Activated CD8-positive, alpha-beta memory T cell treated with anti-CD3 and anti-CD28 coated beads for 4 hours (primary cell): Measurements from ENCODE around the gene MTLN.
"Not testable (repeated sequence)": the region's sequence is repeated elsewhere in the genome, so short reads cannot be mapped to it uniquely, and the experiment has no call there.

Source experiments
- DNase-seq, 2 donors: peaks; one replicate each; pipeline ENCODE4 v3.0.0-alpha.2; 2020; ENCODE audit warnings: low read depth in 2 of 2

Gene MTLN

DNA sequence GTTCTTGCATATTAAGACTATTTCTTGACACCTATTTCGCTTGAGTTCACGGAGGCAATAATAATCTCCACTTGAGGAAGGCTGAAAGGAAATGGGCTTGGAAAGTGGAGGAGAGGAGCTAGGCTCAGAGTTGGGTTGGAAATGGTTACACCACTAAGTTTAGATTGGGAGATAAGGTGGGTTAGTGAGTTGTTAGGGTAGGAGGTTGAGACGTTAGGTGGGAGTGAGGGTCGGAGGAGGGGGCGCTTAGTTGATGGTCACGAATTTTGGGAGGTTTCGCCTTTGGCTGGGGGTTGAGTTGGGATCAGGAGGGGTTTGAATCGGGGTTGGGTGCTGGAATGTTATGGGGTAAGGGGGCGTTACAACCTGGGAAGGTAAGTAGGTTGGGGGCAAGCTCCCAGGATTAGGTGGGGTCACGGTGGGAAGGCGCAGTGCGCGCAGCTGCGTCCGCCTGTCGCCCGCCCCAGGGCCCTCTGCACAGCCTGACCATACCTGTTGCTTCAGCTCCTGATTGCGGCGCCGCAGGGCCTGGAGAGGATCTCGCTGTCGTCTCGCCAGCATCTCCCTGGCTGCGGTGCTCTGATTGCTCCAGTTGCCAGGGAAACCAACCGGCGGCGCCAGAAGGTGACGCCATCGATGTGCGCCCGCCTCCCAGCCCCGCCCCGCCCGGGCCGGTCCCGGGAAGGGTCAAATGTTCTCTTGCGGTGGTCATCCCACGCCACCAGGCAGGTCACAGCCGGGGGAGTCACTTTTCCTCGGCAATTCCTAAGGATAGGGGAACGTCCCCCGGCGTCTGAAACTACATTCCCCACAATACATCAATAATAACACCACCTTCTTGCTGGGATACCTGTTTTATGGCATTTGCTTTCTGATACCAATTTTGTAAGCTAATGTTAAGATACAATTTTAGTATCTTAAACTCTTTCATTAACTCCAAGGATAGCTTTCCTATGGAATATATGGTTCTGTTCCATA lies 7.7 kb downstream of the MTLN start, which contains the start of gene NPHP1:
TSS of gene NPHP1 (minus strand) at position 606 of the 978 bp plus-strand sequence. CDS start at position 561, 45 bp downstream.
- DNase-seq, result peak; percentile 54 to 66

DNA sequence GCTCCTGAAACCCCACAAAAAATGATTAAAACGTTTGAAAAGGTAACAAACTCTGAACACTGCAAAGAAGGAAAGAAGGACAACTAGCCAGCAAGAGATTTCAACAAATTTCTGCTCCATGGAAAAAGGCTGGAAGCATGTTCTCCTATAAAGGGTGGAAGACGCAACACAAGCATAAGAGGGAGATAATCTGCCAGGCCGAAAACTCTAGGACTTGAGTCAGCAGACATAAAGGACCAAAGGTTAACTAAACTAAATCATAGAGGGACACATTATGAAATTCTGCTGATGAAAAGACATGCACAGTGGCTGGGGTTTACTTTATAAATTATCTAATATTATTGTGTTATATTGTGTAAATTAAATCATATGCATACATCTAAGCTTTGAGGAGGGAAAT lies 14.3 kb downstream of the MTLN start:
- no peak for DNase-seq

DNA sequence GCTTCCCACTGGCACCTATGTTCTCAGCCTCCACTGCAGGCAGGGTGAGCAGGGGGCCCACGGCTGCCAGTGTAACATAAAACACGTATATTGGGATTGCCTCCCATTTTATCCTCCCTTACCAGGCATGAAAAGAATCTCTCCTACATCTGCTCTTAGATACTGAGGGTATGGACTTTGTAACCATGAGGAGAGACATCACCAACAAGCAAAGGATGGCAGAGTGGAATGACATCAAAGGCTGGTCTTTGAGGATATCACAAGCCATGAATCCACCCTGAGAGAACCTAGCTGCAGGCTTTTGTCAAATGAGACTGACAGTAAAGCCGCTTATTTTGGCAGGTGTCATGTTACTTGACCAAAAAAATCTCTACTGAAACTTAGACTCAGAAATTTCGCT lies 14.9 kb downstream of the MTLN start:
- DNase-seq, result no peak

DNA sequence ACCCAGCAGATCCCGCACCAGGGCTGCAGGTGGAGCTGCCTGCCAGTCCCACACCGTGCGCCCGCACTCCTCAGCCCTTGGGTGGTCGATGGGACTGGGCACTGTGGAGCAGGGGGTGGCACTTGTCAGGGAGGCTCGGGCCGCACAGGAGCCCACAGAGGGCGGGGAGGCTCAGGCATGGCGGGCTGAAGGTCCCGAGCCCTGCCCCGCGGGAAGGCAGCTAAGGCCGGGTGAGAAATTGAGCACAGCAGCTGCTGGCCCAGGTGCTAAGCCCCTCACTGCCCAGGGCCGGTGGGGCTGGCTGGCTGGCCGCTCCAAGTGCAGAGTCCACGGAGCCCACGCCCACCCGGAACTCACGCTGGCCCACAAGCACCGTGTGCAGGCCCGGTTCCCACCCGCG lies 22.2 kb downstream of the MTLN start:
- DNase-seq, result not testable (repeated sequence)

DNA sequence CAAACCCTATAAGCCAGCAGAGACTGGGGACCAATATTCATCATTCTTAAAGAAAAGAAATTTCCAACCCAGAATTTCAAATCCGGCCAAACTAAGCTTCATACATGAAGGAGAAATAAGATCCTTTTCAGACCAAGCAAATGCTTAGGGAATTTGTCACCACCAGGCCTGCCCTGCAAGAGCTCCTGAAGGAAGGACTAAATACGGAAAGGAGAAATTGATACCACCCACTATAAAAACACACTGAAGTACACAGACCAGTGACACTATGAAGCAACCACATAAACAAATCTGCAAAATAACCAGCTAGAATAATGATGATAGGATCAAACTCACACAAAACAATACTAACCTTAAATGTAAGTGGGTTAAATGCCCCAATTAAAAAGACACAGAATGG lies 29.9 kb downstream of the MTLN start:
- no peak for DNase-seq

DNA sequence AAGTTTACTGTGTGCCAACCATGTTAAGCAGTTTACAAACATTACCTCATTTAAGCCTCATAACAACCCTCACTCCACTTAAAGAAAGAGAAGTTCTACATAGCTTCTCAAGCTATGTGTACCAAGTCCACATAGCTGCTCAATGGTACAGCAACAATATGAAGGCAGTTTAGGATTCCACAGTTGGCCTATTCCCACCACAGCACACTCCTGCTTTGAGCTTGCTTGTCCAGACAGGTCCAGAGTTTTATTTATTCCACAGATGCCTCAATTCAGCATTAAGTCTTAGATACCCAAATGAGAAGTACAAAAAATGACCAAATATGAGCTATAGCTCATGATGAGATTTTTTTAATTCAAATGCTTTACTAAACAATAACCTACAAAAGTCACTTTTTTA lies 32.3 kb downstream of the MTLN start:
- DNase-seq, result no peak

DNA sequence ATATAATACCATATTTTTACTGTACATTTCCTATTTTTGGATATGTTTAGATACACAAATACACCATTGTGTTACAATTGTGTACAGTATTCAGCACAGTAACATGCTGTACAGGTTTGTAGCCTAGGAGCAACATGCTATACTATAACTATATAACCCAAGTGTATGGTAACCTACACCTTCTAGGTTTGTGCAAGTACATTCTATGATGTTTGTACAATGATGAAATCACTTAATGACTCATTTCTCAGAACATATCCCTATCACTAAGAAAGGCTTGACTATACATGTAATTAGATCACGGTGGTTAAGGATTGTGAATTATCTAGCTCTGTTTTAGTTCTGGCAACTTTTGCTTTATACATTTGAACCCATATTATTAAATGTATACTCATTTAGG lies 38.8 kb downstream of the MTLN start:
- DNase-seq, result no peak

DNA sequence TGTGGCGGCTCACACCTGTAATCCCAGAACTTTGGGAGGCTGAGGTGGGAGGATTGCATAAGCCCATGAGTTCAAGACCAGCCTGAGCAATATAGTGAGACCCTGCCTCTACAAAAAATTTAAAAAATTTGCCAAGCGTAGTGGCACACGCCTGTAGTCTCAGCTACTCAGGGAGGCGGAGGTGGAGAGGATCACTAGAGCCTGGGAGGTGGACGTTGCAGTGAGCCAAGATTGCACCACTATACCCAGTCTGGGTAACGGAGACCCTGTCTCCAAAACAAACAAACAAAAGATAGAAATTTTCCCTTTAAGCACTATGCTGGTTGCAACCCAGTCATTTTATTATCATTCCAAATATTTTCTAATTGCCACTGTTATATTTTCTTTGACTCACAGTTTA lies 39.8 kb downstream of the MTLN start:
- DNase-seq, result no peak

DNA sequence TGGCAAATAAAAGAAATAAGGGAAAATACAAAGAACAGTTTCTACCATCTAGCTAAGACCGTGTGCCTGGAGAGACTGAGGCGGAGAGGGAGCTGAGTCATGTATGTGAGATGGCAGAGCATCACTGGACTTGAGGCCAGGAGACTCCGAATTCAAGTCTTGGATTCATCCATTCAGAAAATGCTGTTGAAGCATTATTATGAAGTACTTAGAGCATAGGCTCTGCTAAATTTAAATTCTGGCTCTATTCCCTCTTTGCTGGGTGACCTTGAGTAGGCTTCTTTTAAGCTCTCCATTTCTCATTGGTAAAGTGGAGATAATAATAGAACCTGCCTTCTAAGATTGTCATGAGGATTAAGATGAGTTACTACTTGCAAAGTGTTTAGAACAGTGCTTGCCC lies 42.2 kb downstream of the MTLN start:
- DNase-seq, result no peak

DNA sequence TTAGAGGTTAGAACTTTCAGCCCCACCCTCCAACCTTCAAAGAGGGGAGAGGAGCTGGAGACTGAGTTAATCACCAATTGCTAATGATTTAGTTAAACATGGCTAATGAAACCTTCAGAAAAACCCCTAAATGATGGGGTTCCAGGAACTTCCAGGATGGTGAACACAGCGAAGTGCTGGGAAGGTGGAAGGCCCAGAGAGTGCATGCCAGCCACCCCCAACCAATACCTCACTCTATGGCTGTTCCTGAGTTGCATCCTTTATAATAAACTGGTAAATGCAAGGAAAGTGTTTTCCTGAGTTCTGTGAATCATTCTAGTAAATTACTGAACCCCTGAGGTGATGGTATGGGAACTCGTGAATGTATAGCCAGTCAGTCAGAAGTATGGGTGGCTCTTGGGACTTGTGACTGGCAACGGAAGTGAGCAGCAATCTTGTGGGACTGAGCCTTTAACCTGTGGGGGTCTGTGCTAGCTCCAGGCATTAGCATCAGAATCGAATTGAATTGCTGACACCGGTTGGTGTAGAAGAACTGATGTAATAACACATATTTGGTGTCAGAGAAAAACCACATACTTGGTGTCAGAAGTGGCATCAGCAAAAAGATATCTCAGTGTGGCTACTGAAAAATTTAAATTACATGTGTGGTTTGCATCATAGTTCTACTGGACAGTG lies 44.9 kb downstream of the MTLN start:
- no peak for DNase-seq

DNA sequence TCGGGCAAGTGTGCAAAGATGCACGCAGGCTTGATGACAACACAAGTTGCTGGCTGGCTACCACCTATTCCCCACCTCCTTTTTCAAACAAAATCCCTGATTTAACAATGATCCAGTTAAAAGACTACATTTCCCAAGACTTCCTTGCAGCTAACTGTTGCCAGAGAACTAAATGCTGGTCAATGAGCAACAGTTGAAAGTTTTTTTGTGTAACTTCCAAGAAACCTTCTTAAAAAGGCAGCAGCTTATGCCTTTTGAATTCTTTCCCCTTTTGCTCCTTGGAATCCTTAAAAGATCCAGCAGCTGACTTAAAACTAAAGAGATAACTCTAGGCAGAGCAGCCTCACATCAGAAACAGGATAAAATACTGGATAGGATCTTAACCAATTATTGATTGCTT lies 46.1 kb downstream of the MTLN start:
- DNase-seq, result no peak
